ENCODE measurements around the gene GPR35. TPM values are rescaled to one million over a fixed set of nuclear protein-coding genes. Genes with fewer than 3 reads are reported as not detected.

Gene GPR35
- polyA plus RNA-seq, 3 donors, result 30.6 to 37.8 (median 36.3) TPM

DNA sequence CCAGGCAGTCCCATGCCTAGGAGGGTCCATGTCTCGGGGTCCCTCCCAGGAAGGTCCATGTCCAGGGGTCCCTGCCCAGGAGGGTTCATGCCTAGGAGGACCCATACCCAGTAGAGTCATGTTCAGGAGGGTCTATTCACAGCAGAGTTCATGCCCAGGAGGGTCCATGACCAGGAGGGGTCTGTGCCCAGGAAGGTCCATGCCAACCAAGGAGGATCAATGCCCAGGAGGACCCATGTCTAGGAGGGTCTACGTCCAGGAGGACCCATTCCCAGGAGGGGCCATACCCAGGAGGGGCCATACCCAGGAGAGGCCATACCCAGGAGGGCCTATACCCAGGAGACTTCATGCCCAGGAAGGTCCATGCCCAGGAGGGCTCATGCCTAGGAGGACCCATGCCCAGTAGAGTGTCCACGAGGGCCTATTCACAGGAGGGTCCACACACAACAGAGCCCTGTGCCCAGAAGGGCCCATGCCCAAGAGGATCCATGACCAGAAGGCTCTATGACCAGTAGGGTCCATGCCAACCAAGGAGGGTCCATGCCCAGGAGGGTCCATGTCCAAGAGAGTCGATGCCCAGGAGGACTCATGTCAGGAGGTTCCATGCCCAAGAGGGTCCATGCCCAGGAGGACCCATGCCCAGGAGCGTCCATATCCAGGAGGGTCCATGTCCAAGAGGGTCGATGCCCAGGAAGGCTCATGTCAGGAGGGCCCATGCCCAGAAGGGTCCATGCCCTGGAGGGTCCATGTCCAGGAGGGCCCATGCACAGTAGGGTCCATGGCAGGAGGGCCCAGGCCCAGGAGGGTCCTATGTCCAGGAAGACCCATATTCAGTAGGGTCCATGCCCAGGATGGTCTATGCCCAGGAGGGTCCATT lies 10.1 kb downstream of the GPR35 start:
- Mint-ChIP-seq H3K4me3 (no peak overlapping the region), H3K27me3 (ENCODE audit: low read depth in 3 of 3) (peaks cover 3 to 10% (median 7%) of the 10 kb centered on the region in 3 donors), H3K9me3 (peaks cover 20 to 38% (median 33%) of the 10 kb centered on the region in 7 donors), H3K4me1 (peaks cover 12% of the 10 kb centered on the region), H3K36me3 (peaks cover 9 to 25% of the 10 kb centered on the region in 2 donors), H3K27ac (peak overlapping the region in 1 of 7 donors; percentile 42)
- TF ChIP-seq, protein P1, sequence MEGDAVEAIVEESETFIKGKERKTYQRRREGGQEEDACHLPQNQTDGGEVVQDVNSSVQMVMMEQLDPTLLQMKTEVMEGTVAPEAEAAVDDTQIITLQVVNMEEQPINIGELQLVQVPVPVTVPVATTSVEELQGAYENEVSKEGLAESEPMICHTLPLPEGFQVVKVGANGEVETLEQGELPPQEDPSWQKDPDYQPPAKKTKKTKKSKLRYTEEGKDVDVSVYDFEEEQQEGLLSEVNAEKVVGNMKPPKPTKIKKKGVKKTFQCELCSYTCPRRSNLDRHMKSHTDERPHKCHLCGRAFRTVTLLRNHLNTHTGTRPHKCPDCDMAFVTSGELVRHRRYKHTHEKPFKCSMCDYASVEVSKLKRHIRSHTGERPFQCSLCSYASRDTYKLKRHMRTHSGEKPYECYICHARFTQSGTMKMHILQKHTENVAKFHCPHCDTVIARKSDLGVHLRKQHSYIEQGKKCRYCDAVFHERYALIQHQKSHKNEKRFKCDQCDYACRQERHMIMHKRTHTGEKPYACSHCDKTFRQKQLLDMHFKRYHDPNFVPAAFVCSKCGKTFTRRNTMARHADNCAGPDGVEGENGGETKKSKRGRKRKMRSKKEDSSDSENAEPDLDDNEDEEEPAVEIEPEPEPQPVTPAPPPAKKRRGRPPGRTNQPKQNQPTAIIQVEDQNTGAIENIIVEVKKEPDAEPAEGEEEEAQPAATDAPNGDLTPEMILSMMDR (IDR thresholded peaks at IDR 0.05), result no peak
- Histone ChIP-seq H3K4me3 (replicated peaks in 1 of 3; ENCODE audit: low read depth in 2 of 3, low read length in 3 of 3) (no peak overlapping the region), H2AFZ (ENCODE audit: insufficient read depth, low read depth, low read length, poor library complexity, severe bottlenecking) (no peak overlapping the region), H3K9ac (ENCODE audit: insufficient read depth, low read length, poor library complexity, severe bottlenecking) (peak overlapping the region; percentile 4), H3K9me3 (replicated peaks in 1 of 2; ENCODE audit: control insufficient read depth in 1 of 2, insufficient read depth in 1 of 2, low read length in 2 of 2) (peaks cover 12 to 20% of the 10 kb centered on the region in 2 donors), H3K4me1 (ENCODE audit: control insufficient read depth in 1 of 2, insufficient read depth in 2 of 2, low read length in 2 of 2) (peaks cover 8 to 20% of the 10 kb centered on the region in 2 donors), H3K4me2 (replicated peaks; ENCODE audit: extremely low read depth, low read length, poor library complexity, severe bottlenecking) (no peak overlapping the region), H3K36me3 (replicated peaks in 1 of 2; ENCODE audit: control insufficient read depth in 1 of 2, insufficient read depth in 2 of 2, low read length in 2 of 2) (peaks cover 13 to 18% of the 10 kb centered on the region in 2 donors), H4K20me1 (ENCODE audit: insufficient read depth, low read length) (peaks cover under 1% of the 10 kb centered on the region), H3K79me2 (ENCODE audit: insufficient read depth, low read length) (no peaks in the 10 kb centered on the region), H3K27me3 (ENCODE audit: control insufficient read depth in 2 of 2, insufficient read depth in 2 of 2, low read length in 2 of 2) (no peaks in the 10 kb centered on the region), H3K27ac (ENCODE audit: low read depth in 1 of 2, low read length in 2 of 2) (no peak overlapping the region)
- DNase-seq, result peak in 1 of 3 donors; percentile 6
- WGBS (ENCODE audit: insufficient coverage), result 96% methylated on average over 6 of the region's 6 CpGs
- intact Hi-C loops (cut with micrococcal nuclease), result no loop called here

DNA sequence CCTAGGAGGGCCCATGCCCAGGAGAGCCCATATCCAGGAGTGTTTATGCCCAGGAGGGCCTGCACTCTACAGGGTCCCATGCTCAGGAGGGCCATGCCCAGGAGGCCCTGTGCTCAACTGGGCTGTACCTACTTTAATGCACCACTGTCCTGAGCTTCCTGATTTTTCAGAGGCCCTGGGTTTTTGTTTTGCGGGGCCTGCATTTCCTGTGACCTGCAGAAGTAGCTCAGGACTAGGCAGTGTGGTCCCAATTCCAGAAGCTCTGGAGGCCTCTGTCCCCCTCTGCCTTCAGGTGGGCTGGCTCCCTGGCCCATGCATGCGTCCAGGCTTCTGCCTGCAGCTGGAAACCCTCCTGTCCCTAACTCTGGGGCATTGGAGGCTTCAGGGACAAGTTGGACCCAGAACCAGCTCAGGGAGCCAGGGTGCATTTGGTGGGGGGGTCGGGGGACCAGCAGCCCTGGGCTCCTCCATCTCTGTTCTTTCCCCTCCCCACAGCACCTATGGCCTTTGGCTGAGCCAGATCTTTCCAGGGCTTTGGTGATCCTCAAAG lies 10.8 kb downstream of the GPR35 start:
- 16% methylated on average over 1 of the region's 3 CpGs for WGBS (ENCODE audit: insufficient coverage)
- peaks cover 12% of the 10 kb centered on the region for H3K4me1 Mint-ChIP-seq
- Histone ChIP-seq H4K20me1 (ENCODE audit: insufficient read depth, low read length) (no peaks in the 10 kb centered on the region), H3K4me3 (replicated peaks in 1 of 3; ENCODE audit: low read depth in 2 of 3, low read length in 3 of 3) (no peak overlapping the region), H3K4me2 (replicated peaks; ENCODE audit: extremely low read depth, low read length, poor library complexity, severe bottlenecking) (no peak overlapping the region), H3K27ac (ENCODE audit: low read depth in 1 of 2, low read length in 2 of 2) (no peak overlapping the region), H3K36me3 (replicated peaks in 1 of 2; ENCODE audit: control insufficient read depth in 1 of 2, insufficient read depth in 2 of 2, low read length in 2 of 2) (peaks cover 6 to 11% of the 10 kb centered on the region in 2 donors), H3K9me3 (replicated peaks in 1 of 2; ENCODE audit: control insufficient read depth in 1 of 2, insufficient read depth in 1 of 2, low read length in 2 of 2) (peaks cover 12 to 27% of the 10 kb centered on the region in 2 donors), H3K4me1 (ENCODE audit: control insufficient read depth in 1 of 2, insufficient read depth in 2 of 2, low read length in 2 of 2) (peaks cover 8 to 20% of the 10 kb centered on the region in 2 donors), H2AFZ (ENCODE audit: insufficient read depth, low read depth, low read length, poor library complexity, severe bottlenecking) (no peak overlapping the region), H3K27me3 (ENCODE audit: control insufficient read depth in 2 of 2, insufficient read depth in 2 of 2, low read length in 2 of 2) (no peaks in the 10 kb centered on the region), H3K79me2 (ENCODE audit: insufficient read depth, low read length) (no peaks in the 10 kb centered on the region), H3K9ac (ENCODE audit: insufficient read depth, low read length, poor library complexity, severe bottlenecking) (peak overlapping the region; percentile 4)
- peaks cover 20 to 40% (median 33%) of the 10 kb centered on the region in 7 donors for H3K9me3 Mint-ChIP-seq
- no peak overlapping the region for H3K27ac Mint-ChIP-seq
- intact Hi-C loops (cut with micrococcal nuclease), result no loop called here
- TF ChIP-seq, protein P1 (IDR thresholded peaks at IDR 0.05), result no peak
- H3K36me3 Mint-ChIP-seq, result peaks cover 6 to 18% of the 10 kb centered on the region in 2 donors
- DNase-seq, result peak in 1 of 3 donors; percentile 15
- peaks cover 3 to 10% (median 7%) of the 10 kb centered on the region in 3 donors for H3K27me3 Mint-ChIP-seq (ENCODE audit: low read depth in 3 of 3)
- no peak overlapping the region for H3K4me3 Mint-ChIP-seq

Measured in CD14-positive monocyte (primary cell).